ENCODE results near the gene CNDP1. TPM values are rescaled to one million over a fixed set of nuclear protein-coding genes. Genes with fewer than 3 reads are reported as not detected.

Gene CNDP1
- total RNA-seq, 2 experiments from 2014 or later: 0.25 to 0.39 TPM

- DNase-seq (no peak), ATAC-seq (ENCODE audit: poor library complexity) (peak; percentile 9)
- peak overlapping the region in 1 of 2 donors; percentile 66 for H3K27ac ChIP-seq (ENCODE audit: low read depth in 1 of 2, low read length in 2 of 2)
- no peaks in the 10 kb centered on the region for H3K27me3 ChIP-seq (ENCODE audit: control insufficient read depth in 1 of 2, insufficient read depth in 2 of 2, low read length in 2 of 2)
- H3K4me3 Mint-ChIP-seq: peak overlapping the region; percentile 81
- no peaks in the 10 kb centered on the region for H3K9me3 Mint-ChIP-seq
- H3K36me3 ChIP-seq (ENCODE audit: insufficient read depth, low read length): peaks cover 5% of the 10 kb centered on the region
- intact Hi-C loops (cut with DNase I, micrococcal nuclease): loop anchor here in 1 of 2 experiments (1.0 kb wide), 1 partner anchor 8 kb away; no protein-coding TSS in a partner anchor
- no peaks in the 10 kb centered on the region for H3K27me3 Mint-ChIP-seq
- H3K4me3 ChIP-seq (ENCODE audit: low read length): peak overlapping the region; percentile 34
- peaks cover 29% of the 10 kb centered on the region for H3K36me3 Mint-ChIP-seq (ENCODE audit: low read depth)
- CTCF ChIA-PET: interaction anchor here (1.5 kb wide), 1 partner anchor 33 kb away, joined by 3 read pairs; the partner anchor contains the start of gene ZNF407
- H3K9me3 ChIP-seq (ENCODE audit: control insufficient read depth in 1 of 2, insufficient read depth in 1 of 2, low read length in 2 of 2): no peaks in the 10 kb centered on the region
- H3K4me1 Mint-ChIP-seq (ENCODE audit: low read depth): peaks cover 64% of the 10 kb centered on the region
- peak overlapping the region; percentile 90 for H3K27ac Mint-ChIP-seq
- no peak for TF ChIP-seq CTCF (IDR thresholded peaks at IDR 0.05)
- POLR2A ChIA-PET: interaction anchor here (1.0 to 4.7 kb wide), 11 partner anchors 8 to 579 kb away, joined by 3 to 53 read pairs (median 7); partner anchors contain the start of genes CNDP2, PTGR3, TSHZ1 and ZNF407
- H3K4me1 ChIP-seq (ENCODE audit: insufficient read depth, low read length): peaks cover 27% of the 10 kb centered on the region
Measured at GRCh38 chr18:74631212-74631611, 96.9 kb downstream of the CNDP1 start.

- H3K4me1 Mint-ChIP-seq (ENCODE audit: low read depth): peaks cover 59% of the 10 kb centered on the region
Measured at GRCh38 chr18:74631623-74632350, 97.5 kb downstream of the CNDP1 start.

More at GRCh38 chr18:74631623-74632350, 97.5 kb downstream of the CNDP1 start:
- Mint-ChIP-seq H3K4me3 (peak overlapping the region; percentile 81), H3K27me3 (no peaks in the 10 kb centered on the region), H3K27ac (peak overlapping the region; percentile 90), H3K36me3 (ENCODE audit: low read depth) (peaks cover 29% of the 10 kb centered on the region), H3K9me3 (no peaks in the 10 kb centered on the region)
- Histone ChIP-seq H3K4me3 (ENCODE audit: low read length) (peak overlapping the region; percentile 34), H3K9me3 (ENCODE audit: control insufficient read depth in 1 of 2, insufficient read depth in 1 of 2, low read length in 2 of 2) (no peaks in the 10 kb centered on the region), H3K36me3 (ENCODE audit: insufficient read depth, low read length) (peaks cover 5% of the 10 kb centered on the region), H3K4me1 (ENCODE audit: insufficient read depth, low read length) (peaks cover 27% of the 10 kb centered on the region), H3K27me3 (ENCODE audit: control insufficient read depth in 1 of 2, insufficient read depth in 2 of 2, low read length in 2 of 2) (no peaks in the 10 kb centered on the region), H3K27ac (ENCODE audit: low read depth in 1 of 2, low read length in 2 of 2) (peak overlapping the region; percentile 13 to 66)
- DNase-seq (peak in 9 of 14 experiments; percentile 1 to 61 (median 36)), ATAC-seq (ENCODE audit: poor library complexity) (peak; percentile 90)
- ChIA-PET CTCF (interaction anchor here (0.7 to 1.5 kb wide), 2 partner anchors 11 to 34 kb away, joined by 3 read pairs; partner anchors contain the start of gene ZNF407), POLR2A (interaction anchor here (0.9 to 4.7 kb wide), 12 partner anchors 8 to 578 kb away, joined by 3 to 53 read pairs (median 7); partner anchors contain the start of genes CNDP2, PTGR3, TSHZ1 and ZNF407)
- no peak for TF ChIP-seq CTCF (IDR thresholded peaks at IDR 0.05)
- intact Hi-C loops (cut with DNase I, micrococcal nuclease): loop anchor here in 1 of 2 experiments (1.0 kb wide), 1 partner anchor 8 kb away; no protein-coding TSS in a partner anchor
